H1 (cell line): ENCODE data around the gene ENTPD8.

Experiments
- ATF2 ChIP-seq: IDR thresholded peaks from 2 replicates; pipeline ENCODE4 v1.6.1; 2012; ENCODE audit warnings: low read length, inconsistent platforms
- BRCA1 ChIP-seq: IDR thresholded peaks from 2 replicates; pipeline ENCODE4 v1.6.1; 2012; ENCODE audit warnings: low read depth, low read length, improper control_type of control experiment
- CEBPB ChIP-seq: IDR thresholded peaks from 2 replicates; pipeline ENCODE4 v1.6.1; 2012; ENCODE audit warnings: low read depth, low read length
- CHD2 ChIP-seq: IDR thresholded peaks from 2 replicates; pipeline ENCODE4 v1.6.1; 2012; ENCODE audit warnings: low read length, improper control_type of control experiment
- EGR1 ChIP-seq: IDR thresholded peaks from 2 replicates; pipeline ENCODE4 v1.6.1; 2011; ENCODE audit warnings: low read depth, low read length, borderline replicate concordance
- FOSL1 ChIP-seq: IDR thresholded peaks from 2 replicates; pipeline ENCODE4 v1.6.1; 2011; ENCODE audit warnings: mild to moderate bottlenecking, low read depth, low read length, moderate library complexity; ENCODE audit not compliant: insufficient read depth
- POLR2A ChIP-seq, 2 experiments: IDR thresholded peaks; 1 replicate in 1 of 2; 2 replicates in 1 of 2; pipeline ENCODE4 v1.6.1; 2011; ENCODE audit warnings: low read depth in 2 of 2, low read length in 2 of 2, mild to moderate bottlenecking in 2 of 2; ENCODE audit errors: control extremely low read depth in 1 of 2
- POLR2AphosphoS5 ChIP-seq: IDR thresholded peaks from 2 replicates; pipeline ENCODE4 v1.6.1; 2011; ENCODE audit warnings: low read depth, low read length
- TAF7 ChIP-seq: optimal IDR thresholded peaks from 2 replicates; pipeline ENCODE3; 2011; ENCODE audit warnings: low read depth, mild to moderate bottlenecking, inconsistent platforms, low read length, moderate library complexity, borderline replicate concordance
- YY1 ChIP-seq: IDR thresholded peaks from 2 replicates; pipeline ENCODE4 v1.6.1; 2011; ENCODE audit warnings: low read depth, mild to moderate bottlenecking, low read length
- TF ChIP-seq, protein P1 (sequence below), 3 experiments: IDR thresholded peaks; 1 replicate in 2 of 3; 2 replicates in 1 of 3; pipeline versions ENCODE4 v1.5.1 to v1.6.1; 2011; ENCODE audit warnings: low read length in 3 of 3, mild to moderate bottlenecking in 3 of 3, inconsistent platforms in 2 of 3, low read depth in 1 of 3, moderate library complexity in 1 of 3; ENCODE audit not compliant: insufficient read depth in 1 of 3; ENCODE audit errors: control extremely low read depth in 1 of 3
- TF ChIP-seq, protein P2 (sequence below): IDR thresholded peaks from 2 replicates; pipeline ENCODE4 v1.6.1; 2011; ENCODE audit warnings: low read length, improper control_type of control experiment

GRCh38 chr9:137411645-137412380 is 29.3 kb downstream of the ENTPD8 start:
- TF ChIP-seq CEBPB (no peak), POLR2A (IDR thresholded peaks at IDR 0.05; ENCODE audit: control extremely low read depth in 1 of 2, low read depth in 2 of 2, low read length in 2 of 2) (no peak), FOSL1 (no peak), BRCA1 (no peak), EGR1 (no peak), TAF7 (no peak), YY1 (no peak), POLR2AphosphoS5 (no peak), ATF2 (no peak), CHD2 (no peak)
- TF ChIP-seq, protein P1, sequence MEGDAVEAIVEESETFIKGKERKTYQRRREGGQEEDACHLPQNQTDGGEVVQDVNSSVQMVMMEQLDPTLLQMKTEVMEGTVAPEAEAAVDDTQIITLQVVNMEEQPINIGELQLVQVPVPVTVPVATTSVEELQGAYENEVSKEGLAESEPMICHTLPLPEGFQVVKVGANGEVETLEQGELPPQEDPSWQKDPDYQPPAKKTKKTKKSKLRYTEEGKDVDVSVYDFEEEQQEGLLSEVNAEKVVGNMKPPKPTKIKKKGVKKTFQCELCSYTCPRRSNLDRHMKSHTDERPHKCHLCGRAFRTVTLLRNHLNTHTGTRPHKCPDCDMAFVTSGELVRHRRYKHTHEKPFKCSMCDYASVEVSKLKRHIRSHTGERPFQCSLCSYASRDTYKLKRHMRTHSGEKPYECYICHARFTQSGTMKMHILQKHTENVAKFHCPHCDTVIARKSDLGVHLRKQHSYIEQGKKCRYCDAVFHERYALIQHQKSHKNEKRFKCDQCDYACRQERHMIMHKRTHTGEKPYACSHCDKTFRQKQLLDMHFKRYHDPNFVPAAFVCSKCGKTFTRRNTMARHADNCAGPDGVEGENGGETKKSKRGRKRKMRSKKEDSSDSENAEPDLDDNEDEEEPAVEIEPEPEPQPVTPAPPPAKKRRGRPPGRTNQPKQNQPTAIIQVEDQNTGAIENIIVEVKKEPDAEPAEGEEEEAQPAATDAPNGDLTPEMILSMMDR (IDR thresholded peaks at IDR 0.05; ENCODE audit: control extremely low read depth in 1 of 3, insufficient read depth in 1 of 3, low read depth in 1 of 3, low read length in 3 of 3): no peak
- TF ChIP-seq, protein P2, sequence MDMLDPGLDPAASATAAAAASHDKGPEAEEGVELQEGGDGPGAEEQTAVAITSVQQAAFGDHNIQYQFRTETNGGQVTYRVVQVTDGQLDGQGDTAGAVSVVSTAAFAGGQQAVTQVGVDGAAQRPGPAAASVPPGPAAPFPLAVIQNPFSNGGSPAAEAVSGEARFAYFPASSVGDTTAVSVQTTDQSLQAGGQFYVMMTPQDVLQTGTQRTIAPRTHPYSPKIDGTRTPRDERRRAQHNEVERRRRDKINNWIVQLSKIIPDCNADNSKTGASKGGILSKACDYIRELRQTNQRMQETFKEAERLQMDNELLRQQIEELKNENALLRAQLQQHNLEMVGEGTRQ: no peak
